Keratinocyte (primary cell): ENCODE measurements around the gene KIF21A.

ENCODE experiments used
- CTCF ChIP-seq, 3 experiments: IDR thresholded peaks in 1 of 3; conservative IDR thresholded peaks in 1 of 3; optimal IDR thresholded peaks in 1 of 3; 2 replicates in 2 of 3; 3 replicates in 1 of 3; pipeline versions ENCODE3 to v1.5.1; 2011; ENCODE audit warnings: low read length in 3 of 3, mild to moderate bottlenecking in 3 of 3, moderate library complexity in 2 of 3, control low read depth in 1 of 3, inconsistent platforms in 1 of 3; ENCODE audit not compliant: insufficient read depth in 2 of 3; ENCODE audit errors: extremely low read depth in 1 of 3
- EZH2 ChIP-seq: IDR thresholded peaks from one replicate; pipeline ENCODE4 v1.6.1; 2012; ENCODE audit warnings: inconsistent platforms, mild to moderate bottlenecking, low read length, moderate library complexity

- TF ChIP-seq CTCF (optimal IDR thresholded peaks at IDR 0.05 in 1 of 3, IDR thresholded peaks at IDR 0.05 in 1 of 3, conservative IDR thresholded peaks at IDR 0.05 in 1 of 3; ENCODE audit: extremely low read depth in 1 of 3, insufficient read depth in 2 of 3, low read length in 3 of 3) (no peak), EZH2 (no peak)
These were observed 141.5 kb downstream of the KIF21A start for GRCh38 chr12:39301422-39301821.
